NB4 (cell line): ENCODE results near the gene RIC8B.

Source experiments
- MYC ChIP-seq: IDR thresholded peaks from 2 replicates; pipeline ENCODE4 v1.6.1; 2011; ENCODE audit warnings: low read depth, low read length
- POLR2A ChIP-seq: IDR thresholded peaks from 2 replicates; pipeline ENCODE4 v1.6.1; 2011; ENCODE audit warnings: mild to moderate bottlenecking; ENCODE audit not compliant: insufficient read length; ENCODE audit errors: extremely low read depth
- TF ChIP-seq, protein P1 (sequence below): IDR thresholded peaks from one replicate; pipeline ENCODE4 v1.5.1; 2012; ENCODE audit warnings: low read depth, low read length
- TF ChIP-seq, protein P2 (sequence below): IDR thresholded peaks from 2 replicates; pipeline ENCODE4 v1.6.1; 2011; ENCODE audit warnings: low read depth, low read length

DNA sequence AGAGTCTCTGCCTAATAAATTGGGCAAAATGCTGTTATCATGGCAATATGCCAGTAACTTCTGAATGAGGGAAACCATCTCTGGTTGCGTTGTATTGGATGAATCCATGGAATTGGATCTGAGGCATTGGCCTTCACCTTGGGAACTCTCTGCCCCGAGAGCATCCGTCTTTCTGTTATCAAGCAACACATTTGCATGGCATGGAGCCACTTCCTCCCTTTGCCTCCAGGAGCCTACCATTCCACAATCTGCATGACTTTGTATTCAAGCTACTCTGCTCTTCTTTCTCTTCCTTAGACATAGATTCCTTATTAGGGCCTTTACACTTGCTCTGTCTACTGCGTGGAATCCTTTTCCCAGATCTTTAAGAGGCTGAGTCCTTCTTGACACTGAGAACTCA is 57.2 kb downstream of the RIC8B start:
- TF ChIP-seq, protein P1, sequence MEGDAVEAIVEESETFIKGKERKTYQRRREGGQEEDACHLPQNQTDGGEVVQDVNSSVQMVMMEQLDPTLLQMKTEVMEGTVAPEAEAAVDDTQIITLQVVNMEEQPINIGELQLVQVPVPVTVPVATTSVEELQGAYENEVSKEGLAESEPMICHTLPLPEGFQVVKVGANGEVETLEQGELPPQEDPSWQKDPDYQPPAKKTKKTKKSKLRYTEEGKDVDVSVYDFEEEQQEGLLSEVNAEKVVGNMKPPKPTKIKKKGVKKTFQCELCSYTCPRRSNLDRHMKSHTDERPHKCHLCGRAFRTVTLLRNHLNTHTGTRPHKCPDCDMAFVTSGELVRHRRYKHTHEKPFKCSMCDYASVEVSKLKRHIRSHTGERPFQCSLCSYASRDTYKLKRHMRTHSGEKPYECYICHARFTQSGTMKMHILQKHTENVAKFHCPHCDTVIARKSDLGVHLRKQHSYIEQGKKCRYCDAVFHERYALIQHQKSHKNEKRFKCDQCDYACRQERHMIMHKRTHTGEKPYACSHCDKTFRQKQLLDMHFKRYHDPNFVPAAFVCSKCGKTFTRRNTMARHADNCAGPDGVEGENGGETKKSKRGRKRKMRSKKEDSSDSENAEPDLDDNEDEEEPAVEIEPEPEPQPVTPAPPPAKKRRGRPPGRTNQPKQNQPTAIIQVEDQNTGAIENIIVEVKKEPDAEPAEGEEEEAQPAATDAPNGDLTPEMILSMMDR: no peak
- TF ChIP-seq POLR2A: no peak
- no peak for TF ChIP-seq MYC
- TF ChIP-seq, protein P2, sequence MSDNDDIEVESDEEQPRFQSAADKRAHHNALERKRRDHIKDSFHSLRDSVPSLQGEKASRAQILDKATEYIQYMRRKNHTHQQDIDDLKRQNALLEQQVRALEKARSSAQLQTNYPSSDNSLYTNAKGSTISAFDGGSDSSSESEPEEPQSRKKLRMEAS: no peak
